ENCODE measurements around the gene EMILIN3. TPM values are rescaled to one million over a fixed set of nuclear protein-coding genes. Genes with fewer than 3 reads are reported as not detected.
A peak's percentile ranks its signal among the peaks of the same experiment; 100 is the strongest.

The EMILIN3 gene
- total and polyA plus RNA-seq, 2 experiments from 2014 or later, result 0.45 to 2.3 TPM

- no peaks in the 10 kb centered on the region for H3K4me1 ChIP-seq (ENCODE audit: low read depth)
- no peak overlapping the region for H3K27ac ChIP-seq
- peaks cover 38% of the 10 kb centered on the region for H3K36me3 ChIP-seq
- H3K27me3 ChIP-seq, result no peaks in the 10 kb centered on the region
- TF ChIP-seq, protein P1, sequence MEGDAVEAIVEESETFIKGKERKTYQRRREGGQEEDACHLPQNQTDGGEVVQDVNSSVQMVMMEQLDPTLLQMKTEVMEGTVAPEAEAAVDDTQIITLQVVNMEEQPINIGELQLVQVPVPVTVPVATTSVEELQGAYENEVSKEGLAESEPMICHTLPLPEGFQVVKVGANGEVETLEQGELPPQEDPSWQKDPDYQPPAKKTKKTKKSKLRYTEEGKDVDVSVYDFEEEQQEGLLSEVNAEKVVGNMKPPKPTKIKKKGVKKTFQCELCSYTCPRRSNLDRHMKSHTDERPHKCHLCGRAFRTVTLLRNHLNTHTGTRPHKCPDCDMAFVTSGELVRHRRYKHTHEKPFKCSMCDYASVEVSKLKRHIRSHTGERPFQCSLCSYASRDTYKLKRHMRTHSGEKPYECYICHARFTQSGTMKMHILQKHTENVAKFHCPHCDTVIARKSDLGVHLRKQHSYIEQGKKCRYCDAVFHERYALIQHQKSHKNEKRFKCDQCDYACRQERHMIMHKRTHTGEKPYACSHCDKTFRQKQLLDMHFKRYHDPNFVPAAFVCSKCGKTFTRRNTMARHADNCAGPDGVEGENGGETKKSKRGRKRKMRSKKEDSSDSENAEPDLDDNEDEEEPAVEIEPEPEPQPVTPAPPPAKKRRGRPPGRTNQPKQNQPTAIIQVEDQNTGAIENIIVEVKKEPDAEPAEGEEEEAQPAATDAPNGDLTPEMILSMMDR (IDR thresholded peaks at IDR 0.05; ENCODE audit: low read depth, low read length), result no peak
- H3K9me3 ChIP-seq (ENCODE audit: low read depth), result no peaks in the 10 kb centered on the region
- no peak overlapping the region for H3K4me3 ChIP-seq
- no peak for DNase-seq (ENCODE audit: low read depth in 1 of 2, low spot score in 1 of 2)
Observed at GRCh38 chr20:41405436-41405835, 38.8 kb upstream of the EMILIN3 start.

DNA sequence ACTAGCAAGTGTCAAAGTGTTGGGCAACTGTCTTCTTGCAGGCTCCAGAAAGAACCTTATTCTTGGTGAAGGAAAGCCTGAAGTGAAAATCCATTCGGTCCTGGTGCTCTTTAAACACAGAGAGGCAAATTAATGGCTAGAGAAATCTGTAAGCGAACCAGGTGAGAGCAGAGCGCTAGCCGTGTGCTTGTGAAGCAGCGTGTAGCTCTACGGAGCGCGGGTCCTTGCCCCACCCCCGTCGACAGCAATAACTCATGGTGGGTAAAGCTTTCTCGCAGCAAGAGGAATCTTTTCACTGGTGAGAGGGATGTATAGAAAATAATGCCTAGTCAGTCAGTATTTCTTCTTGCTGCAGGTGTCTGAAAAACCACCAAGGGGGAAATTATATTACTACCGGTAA lies 37.0 kb upstream of the EMILIN3 start:
- Histone ChIP-seq H3K4me1 (ENCODE audit: low read depth) (no peaks in the 10 kb centered on the region), H3K4me3 (no peak overlapping the region), H3K9me3 (ENCODE audit: low read depth) (no peaks in the 10 kb centered on the region), H3K27ac (no peak overlapping the region), H3K36me3 (peaks cover 25% of the 10 kb centered on the region), H3K27me3 (no peaks in the 10 kb centered on the region)
- TF ChIP-seq, protein P1 (IDR thresholded peaks at IDR 0.05; ENCODE audit: low read depth, low read length), result no peak
- DNase-seq (ENCODE audit: low read depth in 1 of 2, low spot score in 1 of 2), result no peak

DNA sequence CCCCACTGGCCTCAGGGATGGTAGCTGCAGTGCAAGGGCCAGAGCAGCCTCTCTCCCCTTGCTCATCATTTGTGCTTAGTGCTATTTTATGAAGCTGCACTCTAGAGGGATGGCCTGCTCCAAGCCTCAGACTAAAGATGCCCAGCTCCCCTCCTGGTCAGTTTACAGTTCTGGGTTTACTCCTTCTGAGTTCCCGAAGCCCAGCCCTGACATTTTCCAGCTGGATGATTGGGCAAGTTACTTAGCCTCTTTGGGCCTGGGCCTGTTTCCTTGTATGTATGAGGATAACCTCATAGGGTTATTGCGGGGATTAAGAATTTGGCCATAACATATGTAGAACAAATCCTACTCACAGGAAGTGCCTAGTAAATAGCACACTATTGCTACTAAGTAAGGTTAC lies 31.8 kb upstream of the EMILIN3 start:
- Histone ChIP-seq H3K36me3 (no peaks in the 10 kb centered on the region), H3K4me3 (no peak overlapping the region), H3K4me1 (ENCODE audit: low read depth) (no peaks in the 10 kb centered on the region), H3K27ac (no peak overlapping the region), H3K27me3 (no peaks in the 10 kb centered on the region), H3K9me3 (ENCODE audit: low read depth) (no peaks in the 10 kb centered on the region)
- TF ChIP-seq, protein P1 (IDR thresholded peaks at IDR 0.05; ENCODE audit: low read depth, low read length), result no peak
- DNase-seq (ENCODE audit: low read depth in 1 of 2, low spot score in 1 of 2), result peak in 1 of 2 donors; percentile 82

DNA sequence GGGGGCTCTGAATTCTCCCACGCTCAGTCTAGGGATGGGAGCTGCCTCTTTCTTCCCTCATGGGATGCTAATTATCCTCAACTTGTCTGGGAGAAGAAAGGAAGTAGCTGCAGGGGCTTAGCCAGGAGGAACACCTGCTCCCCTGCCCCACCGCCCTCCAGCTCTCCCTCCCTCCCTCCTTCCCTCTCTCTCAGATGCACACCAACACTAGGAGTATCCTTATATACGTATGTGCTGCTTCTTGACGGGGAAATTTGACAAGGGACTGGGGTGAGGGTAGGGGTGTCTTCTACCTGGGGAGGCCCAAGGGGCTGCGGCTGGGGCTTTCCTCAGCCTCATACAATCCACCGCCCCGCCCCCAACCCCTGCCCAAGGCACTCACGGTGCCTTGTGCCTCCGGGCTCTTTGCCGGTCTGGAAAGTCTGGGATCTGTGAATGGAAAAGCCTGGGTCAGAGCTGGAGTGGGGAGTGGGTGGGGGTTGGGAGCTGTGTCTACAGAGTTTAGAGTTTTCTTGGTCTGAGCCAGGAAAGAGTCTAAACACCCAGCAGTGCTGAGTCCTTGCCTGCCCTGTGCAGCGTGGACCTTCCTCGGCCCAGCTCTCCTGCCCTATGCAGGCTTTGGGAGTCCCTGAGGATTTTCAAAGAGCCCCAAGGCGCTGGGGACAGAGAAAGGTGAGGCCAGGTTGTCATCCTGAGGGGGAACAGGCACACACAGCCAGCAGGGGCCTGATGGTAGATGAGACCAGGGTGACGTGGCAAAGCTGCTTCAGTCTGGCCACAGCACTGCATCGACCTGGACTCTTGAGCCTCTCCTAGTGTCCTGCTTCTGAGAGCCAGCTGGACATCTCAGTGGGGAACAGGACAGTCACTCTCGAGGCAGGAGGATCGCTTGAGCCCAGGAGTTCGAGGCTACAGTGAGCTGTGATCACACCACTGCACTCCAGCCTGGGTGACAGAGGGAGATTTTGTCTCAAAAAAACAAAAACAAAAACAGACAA lies 29.3 kb upstream of the EMILIN3 start:
- Histone ChIP-seq H3K27ac (no peak overlapping the region), H3K4me3 (no peak overlapping the region), H3K36me3 (no peaks in the 10 kb centered on the region), H3K9me3 (ENCODE audit: low read depth) (no peaks in the 10 kb centered on the region), H3K4me1 (ENCODE audit: low read depth) (no peaks in the 10 kb centered on the region), H3K27me3 (no peaks in the 10 kb centered on the region)
- DNase-seq (ENCODE audit: low read depth in 1 of 2, low spot score in 1 of 2), result no peak
- TF ChIP-seq, protein P1 (IDR thresholded peaks at IDR 0.05; ENCODE audit: low read depth, low read length), result no peak

DNA sequence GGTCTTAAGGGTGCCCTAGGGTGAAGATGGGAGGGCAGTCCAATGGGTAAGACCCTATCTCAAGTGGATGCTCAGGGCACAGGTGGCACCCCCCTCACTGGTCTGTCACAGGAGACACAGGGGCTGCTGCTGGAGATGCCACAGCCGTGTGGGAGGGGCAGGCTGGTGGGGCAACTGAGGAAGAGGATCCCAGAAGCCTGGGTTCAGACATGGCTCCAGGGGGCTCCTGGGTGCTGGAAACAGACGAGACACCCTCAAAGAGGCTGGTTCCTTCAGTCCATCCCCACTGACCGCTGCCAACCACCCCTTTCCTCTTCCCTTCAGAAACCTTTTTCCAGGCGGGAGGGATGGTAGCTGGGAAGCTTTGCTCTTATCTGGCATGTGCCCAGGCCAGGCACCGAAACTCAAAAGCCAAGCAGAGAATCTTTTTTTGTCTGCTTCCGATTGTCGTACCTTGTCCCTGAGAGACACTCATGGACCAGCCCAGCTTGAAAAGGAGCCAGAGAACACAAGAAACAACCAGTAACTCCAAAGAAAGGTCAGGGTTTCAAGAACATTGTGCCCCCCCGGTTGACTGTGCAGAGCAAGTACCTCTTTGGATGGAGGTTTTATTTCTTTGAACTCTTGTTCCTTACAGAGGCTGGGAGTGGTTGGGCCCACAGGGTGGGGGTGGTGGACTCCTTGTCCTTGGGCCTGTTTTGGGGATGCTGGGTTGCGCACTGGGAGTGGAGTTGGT lies 28.5 kb upstream of the EMILIN3 start:
- H3K27me3 ChIP-seq, result no peaks in the 10 kb centered on the region
- TF ChIP-seq, protein P1 (IDR thresholded peaks at IDR 0.05; ENCODE audit: low read depth, low read length), result no peak
- no peaks in the 10 kb centered on the region for H3K9me3 ChIP-seq (ENCODE audit: low read depth)
- no peak for DNase-seq (ENCODE audit: low read depth in 1 of 2, low spot score in 1 of 2)
- H3K4me3 ChIP-seq, result no peak overlapping the region
- H3K27ac ChIP-seq, result no peak overlapping the region
- no peaks in the 10 kb centered on the region for H3K4me1 ChIP-seq (ENCODE audit: low read depth)
- no peaks in the 10 kb centered on the region for H3K36me3 ChIP-seq

Data from cardiac muscle cell (in vitro differentiated cells and primary cell).